ENCODE measurements around the gene NTF3. TPM values are rescaled to one million over a fixed set of nuclear protein-coding genes. Genes with fewer than 3 reads are reported as not detected.

The NTF3 gene
- total RNA-seq, 1 experiment from 2014 or later = not detected

DNA sequence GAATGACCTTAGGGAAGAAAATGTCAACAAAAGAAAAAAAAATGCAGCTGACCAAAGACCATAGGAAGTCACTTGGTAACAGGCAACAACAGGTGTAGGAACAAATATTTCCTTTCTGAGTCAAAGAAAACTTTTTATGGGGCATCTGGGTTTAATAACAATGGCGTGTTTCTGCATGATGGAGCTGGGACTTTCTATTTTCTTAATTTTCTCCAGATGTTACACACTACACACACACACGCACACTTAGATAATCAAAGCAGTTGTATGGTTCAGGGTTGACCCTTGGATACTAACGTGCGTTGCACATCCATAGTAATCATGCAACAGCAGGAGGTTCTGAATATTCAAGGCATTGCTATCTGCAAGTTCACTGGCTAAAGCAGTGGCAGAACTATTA lies 47.9 kb upstream of the NTF3 start:
- DNase-seq (ENCODE audit: low read depth, low spot score) = no peak
- intact Hi-C loops (cut with micrococcal nuclease) = no loop called here
- POLR2A ChIA-PET = no interaction called here

More for the DNA sequence above, 47.9 kb upstream of the NTF3 start:
- no peaks in the 10 kb centered on the region for H3K9me3 ChIP-seq (ENCODE audit: control insufficient read depth in 1 of 2, insufficient read depth in 1 of 2, low read depth in 1 of 2, low read length in 2 of 2)
- H3K79me2 ChIP-seq (ENCODE audit: insufficient read depth, low read length) = no peaks in the 10 kb centered on the region
- ChIA-PET CTCF (no interaction called here), RAD21 (ENCODE audit: low non-redundant PET in 1 of 2, low total read pairs in 2 of 2, uncharacterized antibody in 2 of 2, unreplicated experiment in 2 of 2) (no interaction called here)
- no peak for ATAC-seq
- no TSS peak for BruUV-seq (replicated peaks)
- H3K4me1 ChIP-seq (ENCODE audit: control insufficient read depth in 1 of 2, insufficient read depth in 2 of 2, low read length in 2 of 2) = peaks cover 14 to 29% of the 10 kb centered on the region in 2 experiments
- no peak overlapping the region for H3K4me3 ChIP-seq (replicated peaks in 1 of 2; ENCODE audit: low read depth in 1 of 2, low read length in 2 of 2)
- H3K36me3 ChIP-seq (ENCODE audit: control insufficient read depth in 1 of 2, insufficient read depth in 2 of 2, low read length in 2 of 2) = no peaks in the 10 kb centered on the region
- H3K9me2 ChIP-seq (ENCODE audit: insufficient read depth) = no peaks in the 10 kb centered on the region
- TF ChIP-seq, protein P1, sequence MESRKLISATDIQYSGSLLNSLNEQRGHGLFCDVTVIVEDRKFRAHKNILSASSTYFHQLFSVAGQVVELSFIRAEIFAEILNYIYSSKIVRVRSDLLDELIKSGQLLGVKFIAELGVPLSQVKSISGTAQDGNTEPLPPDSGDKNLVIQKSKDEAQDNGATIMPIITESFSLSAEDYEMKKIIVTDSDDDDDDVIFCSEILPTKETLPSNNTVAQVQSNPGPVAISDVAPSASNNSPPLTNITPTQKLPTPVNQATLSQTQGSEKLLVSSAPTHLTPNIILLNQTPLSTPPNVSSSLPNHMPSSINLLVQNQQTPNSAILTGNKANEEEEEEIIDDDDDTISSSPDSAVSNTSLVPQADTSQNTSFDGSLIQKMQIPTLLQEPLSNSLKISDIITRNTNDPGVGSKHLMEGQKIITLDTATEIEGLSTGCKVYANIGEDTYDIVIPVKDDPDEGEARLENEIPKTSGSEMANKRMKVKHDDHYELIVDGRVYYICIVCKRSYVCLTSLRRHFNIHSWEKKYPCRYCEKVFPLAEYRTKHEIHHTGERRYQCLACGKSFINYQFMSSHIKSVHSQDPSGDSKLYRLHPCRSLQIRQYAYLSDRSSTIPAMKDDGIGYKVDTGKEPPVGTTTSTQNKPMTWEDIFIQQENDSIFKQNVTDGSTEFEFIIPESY (IDR thresholded peaks at IDR 0.05; ENCODE audit: extremely low read depth, insufficient replicate concordance, low read length) = no peak
- no peak for TF ChIP-seq SIN3A (IDR thresholded peaks at IDR 0.05; ENCODE audit: low read depth)
- no peak for TF ChIP-seq POLR2AphosphoS5 (IDR thresholded peaks at IDR 0.05; ENCODE audit: low read depth, low read length)
- TF ChIP-seq TCF7L2 (IDR thresholded peaks at IDR 0.05; ENCODE audit: borderline replicate concordance, extremely low read depth, insufficient read depth, insufficient read length) = no peak
- no peak for TF ChIP-seq JUND (IDR thresholded peaks at IDR 0.05)
- no peak for TF ChIP-seq SP1 (IDR thresholded peaks at IDR 0.05; ENCODE audit: low read depth)
- TF ChIP-seq EZH2phosphoT487 (IDR thresholded peaks at IDR 0.05; ENCODE audit: borderline replicate concordance) = no peak
- no peak for TF ChIP-seq EGR1 (IDR thresholded peaks at IDR 0.05; ENCODE audit: low read depth)
- TF ChIP-seq FOSL1 (IDR thresholded peaks at IDR 0.05; ENCODE audit: low read depth) = no peak
- TF ChIP-seq, protein P2, sequence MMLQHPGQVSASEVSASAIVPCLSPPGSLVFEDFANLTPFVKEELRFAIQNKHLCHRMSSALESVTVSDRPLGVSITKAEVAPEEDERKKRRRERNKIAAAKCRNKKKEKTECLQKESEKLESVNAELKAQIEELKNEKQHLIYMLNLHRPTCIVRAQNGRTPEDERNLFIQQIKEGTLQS (IDR thresholded peaks at IDR 0.05) = no peak
- no peak overlapping the region for H3K4me2 ChIP-seq (ENCODE audit: low read length)
- H3K27me3 ChIP-seq (ENCODE audit: insufficient read depth, low read length) = no peaks in the 10 kb centered on the region
- no peak overlapping the region for H2AFZ ChIP-seq (ENCODE audit: low read depth, low read length, poor library complexity, severe bottlenecking)
- no peak overlapping the region for H3K27ac ChIP-seq (ENCODE audit: low read depth, low read length)
- no peak overlapping the region for H3K9ac ChIP-seq (ENCODE audit: low read length)
- H4K20me1 ChIP-seq (ENCODE audit: insufficient read depth) = no peaks in the 10 kb centered on the region
